ENCODE results near the gene BCL7C.

Gene BCL7C

GRCh38 chr16:30925995-30926811 is 32.3 kb upstream of the BCL7C start:
- Histone ChIP-seq H3K14ac (ENCODE audit: low read length) (no peak overlapping the region), H4K8ac (ENCODE audit: low read depth, low read length) (no peak overlapping the region), H2BK15ac (ENCODE audit: low read length) (no peak overlapping the region), H3K4me1 (ENCODE audit: control insufficient read depth in 2 of 2, insufficient read depth in 1 of 2, low read depth in 1 of 2, low read length in 2 of 2) (peaks cover 7 to 8% of the 10 kb centered on the region in 2 donors), H3K36me3 (replicated peaks in 1 of 2; ENCODE audit: control insufficient read depth in 2 of 2, insufficient read depth in 2 of 2, low read length in 2 of 2) (peaks cover 37 to 52% of the 10 kb centered on the region in 2 donors), H2AK5ac (ENCODE audit: low read depth, low read length) (no peak overlapping the region), H2BK120ac (ENCODE audit: low read depth, low read length) (no peak overlapping the region), H3K9ac (ENCODE audit: low read depth, low read length, poor library complexity) (no peak overlapping the region), H3K9me3 (replicated peaks in 1 of 2; ENCODE audit: control insufficient read depth in 2 of 2, insufficient read depth in 1 of 2, low read depth in 1 of 2, low read length in 2 of 2) (no peaks in the 10 kb centered on the region), H3K18ac (ENCODE audit: low read length) (no peak overlapping the region), H3K4me3 (ENCODE audit: low read length in 2 of 2) (no peak overlapping the region), H3K27ac (replicated peaks; ENCODE audit: low read length) (no peak overlapping the region), H2BK12ac (ENCODE audit: low read length) (no peak overlapping the region), H3K79me1 (ENCODE audit: low read depth, low read length) (peaks cover 12% of the 10 kb centered on the region), H2AFZ (ENCODE audit: low read length) (no peak overlapping the region), H2BK5ac (ENCODE audit: low read length) (peak overlapping the region; percentile 40), H4K91ac (ENCODE audit: low read depth, low read length, poor library complexity) (no peak overlapping the region), H3K4me2 (ENCODE audit: insufficient read depth, low read length, poor library complexity, severe bottlenecking) (no peak overlapping the region), H3K4ac (ENCODE audit: low read length) (no peak overlapping the region), H3K27me3 (ENCODE audit: control insufficient read depth in 3 of 3, insufficient read depth in 3 of 3, low read depth in 1 of 3, low read length in 3 of 3) (no peaks in the 10 kb centered on the region), H3K23ac (ENCODE audit: low read depth, low read length, poor library complexity) (no peak overlapping the region)
- WGBS, 2 donors (ENCODE audit: extremely low coverage in 2 of 2, insufficient read length in 2 of 2, insufficient replicate concordance in 1 of 2), result no CpG with 5 or more reads among the region's 10 CpGs
- DNase-seq (ENCODE audit: low spot score), result no peak

- Histone ChIP-seq H2AK5ac (ENCODE audit: low read depth, low read length) (no peak overlapping the region), H3K18ac (ENCODE audit: low read length) (no peak overlapping the region), H3K4me3 (ENCODE audit: low read length in 2 of 2) (peak overlapping the region in 1 of 2 donors; percentile 76), H3K27ac (replicated peaks; ENCODE audit: low read length) (no peak overlapping the region), H3K14ac (ENCODE audit: low read length) (no peak overlapping the region), H3K9me3 (replicated peaks in 1 of 2; ENCODE audit: control insufficient read depth in 2 of 2, insufficient read depth in 1 of 2, low read depth in 1 of 2, low read length in 2 of 2) (no peaks in the 10 kb centered on the region), H2BK15ac (ENCODE audit: low read length) (peak overlapping the region; percentile 38), H2BK5ac (ENCODE audit: low read length) (peak overlapping the region; percentile 40), H3K79me1 (ENCODE audit: low read depth, low read length) (peaks cover 12% of the 10 kb centered on the region), H3K4ac (ENCODE audit: low read length) (no peak overlapping the region), H3K9ac (ENCODE audit: low read depth, low read length, poor library complexity) (peak overlapping the region; percentile 55), H2AFZ (ENCODE audit: low read length) (no peak overlapping the region), H2BK120ac (ENCODE audit: low read depth, low read length) (no peak overlapping the region), H3K27me3 (ENCODE audit: control insufficient read depth in 3 of 3, insufficient read depth in 3 of 3, low read depth in 1 of 3, low read length in 3 of 3) (no peaks in the 10 kb centered on the region), H3K4me1 (ENCODE audit: control insufficient read depth in 2 of 2, insufficient read depth in 1 of 2, low read depth in 1 of 2, low read length in 2 of 2) (peaks cover 7 to 8% of the 10 kb centered on the region in 2 donors), H3K4me2 (ENCODE audit: insufficient read depth, low read length, poor library complexity, severe bottlenecking) (no peak overlapping the region), H3K36me3 (replicated peaks in 1 of 2; ENCODE audit: control insufficient read depth in 2 of 2, insufficient read depth in 2 of 2, low read length in 2 of 2) (peaks cover 31 to 46% of the 10 kb centered on the region in 2 donors), H4K91ac (ENCODE audit: low read depth, low read length, poor library complexity) (no peak overlapping the region), H4K8ac (ENCODE audit: low read depth, low read length) (no peak overlapping the region), H2BK12ac (ENCODE audit: low read length) (no peak overlapping the region), H3K23ac (ENCODE audit: low read depth, low read length, poor library complexity) (no peak overlapping the region)
- DNase-seq (ENCODE audit: low spot score), result no peak
- no CpG with 5 or more reads among the region's 26 CpGs for WGBS, 2 donors (ENCODE audit: extremely low coverage in 2 of 2, insufficient read length in 2 of 2, insufficient replicate concordance in 1 of 2)
Measured at GRCh38 chr16:30925632-30925987, 31.7 kb upstream of the BCL7C start.

GRCh38 chr16:30924913-30925631 is 31.2 kb upstream of the BCL7C start:
- WGBS, 2 donors (ENCODE audit: extremely low coverage in 2 of 2, insufficient read length in 2 of 2, insufficient replicate concordance in 1 of 2), result no CpG with 5 or more reads among the region's 11 CpGs
- peak overlapping the region; percentile 38 for H2BK15ac ChIP-seq (ENCODE audit: low read length)
- H3K27ac ChIP-seq (replicated peaks; ENCODE audit: low read length), result no peak overlapping the region

More at GRCh38 chr16:30924913-30925631, 31.2 kb upstream of the BCL7C start:
- Histone ChIP-seq H3K4me2 (ENCODE audit: insufficient read depth, low read length, poor library complexity, severe bottlenecking) (peak overlapping the region; percentile 72), H3K4ac (ENCODE audit: low read length) (no peak overlapping the region), H3K9ac (ENCODE audit: low read depth, low read length, poor library complexity) (peak overlapping the region; percentile 55), H2BK12ac (ENCODE audit: low read length) (no peak overlapping the region), H2BK5ac (ENCODE audit: low read length) (peak overlapping the region; percentile 40), H2AFZ (ENCODE audit: low read length) (no peak overlapping the region), H3K79me1 (ENCODE audit: low read depth, low read length) (peaks cover 10% of the 10 kb centered on the region), H3K27me3 (ENCODE audit: control insufficient read depth in 3 of 3, insufficient read depth in 3 of 3, low read depth in 1 of 3, low read length in 3 of 3) (no peaks in the 10 kb centered on the region), H3K14ac (ENCODE audit: low read length) (no peak overlapping the region), H3K4me1 (ENCODE audit: control insufficient read depth in 2 of 2, insufficient read depth in 1 of 2, low read depth in 1 of 2, low read length in 2 of 2) (peaks cover 7 to 8% of the 10 kb centered on the region in 2 donors), H3K23ac (ENCODE audit: low read depth, low read length, poor library complexity) (no peak overlapping the region), H4K8ac (ENCODE audit: low read depth, low read length) (no peak overlapping the region), H2BK120ac (ENCODE audit: low read depth, low read length) (no peak overlapping the region), H3K18ac (ENCODE audit: low read length) (no peak overlapping the region), H4K91ac (ENCODE audit: low read depth, low read length, poor library complexity) (no peak overlapping the region), H3K9me3 (replicated peaks in 1 of 2; ENCODE audit: control insufficient read depth in 2 of 2, insufficient read depth in 1 of 2, low read depth in 1 of 2, low read length in 2 of 2) (no peaks in the 10 kb centered on the region), H2AK5ac (ENCODE audit: low read depth, low read length) (no peak overlapping the region), H3K4me3 (ENCODE audit: low read length in 2 of 2) (peak overlapping the region; percentile 76 to 93), H3K36me3 (replicated peaks in 1 of 2; ENCODE audit: control insufficient read depth in 2 of 2, insufficient read depth in 2 of 2, low read length in 2 of 2) (peaks cover 28 to 42% of the 10 kb centered on the region in 2 donors)
- no peak for DNase-seq (ENCODE audit: low spot score)
